Smooth muscle cell (in vitro differentiated cells): ENCODE measurements around the gene PPM1M. TPM values are rescaled to one million over a fixed set of nuclear protein-coding genes. Genes with fewer than 3 reads are reported as not detected.
A peak's percentile ranks its signal among the peaks of the same experiment; 100 is the strongest.
"Not testable (repeated sequence)": the region's sequence is repeated elsewhere in the genome, so short reads cannot be mapped to it uniquely, and the experiment has no call there.

Source experiments
- DNase-seq: peaks from one replicate; lab custom pipeline; 2025; ENCODE audit not compliant: unreplicated experiment; lab: John Stamatoyannopoulos, UW
- H2AFZ ChIP-seq: fragments of 200-600 bp; sonication (generic); 2 replicates; pipeline ENCODE4 v1.6.0; 2016; ENCODE audit warnings: antibody characterized with exemption, low read depth, mild to moderate bottlenecking
- H3F3A ChIP-seq: fragments of 200-600 bp; sonication (generic); 2 replicates; pipeline ENCODE4 v1.6.0; 2017; ENCODE audit warnings: antibody characterized with exemption, low read depth
- H3K27ac ChIP-seq: fragments of 200-600 bp; sonication (generic); 2 replicates; pipeline ENCODE4 v1.5.1; 2016; ENCODE audit warnings: low read depth, mild to moderate bottlenecking
- H3K27me3 ChIP-seq: fragments of 200-600 bp; sonication (generic); 2 replicates; pipeline ENCODE4 v1.6.1; 2016; ENCODE audit warnings: low read depth, mild to moderate bottlenecking
- H3K36me3 ChIP-seq: fragments of 200-600 bp; sonication (generic); 2 replicates; pipeline ENCODE4 v1.5.1; 2016; ENCODE audit warnings: low read depth
- H3K4me1 ChIP-seq: fragments of 200-600 bp; sonication (generic); 2 replicates; pipeline ENCODE4 v1.5.1; 2016; ENCODE audit warnings: low read depth
- H3K4me2 ChIP-seq: fragments of 200-600 bp; sonication (generic); 2 replicates; pipeline ENCODE4 v1.6.0; 2016; ENCODE audit warnings: mild to moderate bottlenecking
- H3K4me3 ChIP-seq: fragments of 200-600 bp; sonication (generic); 2 replicates; pipeline ENCODE4 v1.5.1; 2016; ENCODE audit warnings: mild to moderate bottlenecking
- H3K79me2 ChIP-seq: fragments of 200-600 bp; sonication (generic); 2 replicates; pipeline ENCODE4 v1.6.0; 2016; ENCODE audit warnings: low read depth, mild to moderate bottlenecking
- H3K9ac ChIP-seq: fragments of 200-600 bp; sonication (generic); 2 replicates; pipeline ENCODE4 v1.6.0; 2016; ENCODE audit warnings: low read depth
- H3K9me3 ChIP-seq: fragments of 200-600 bp; sonication (generic); replicated peaks from 2 replicates; pipeline ENCODE4 v1.5.1; 2016; ENCODE audit warnings: low read depth
- H4K20me1 ChIP-seq: fragments of 200-600 bp; sonication (generic); 2 replicates; pipeline ENCODE4 v1.6.0; 2016; ENCODE audit warnings: low read depth
- CTCF ChIP-seq: fragments of 200-600 bp; sonication (generic); IDR thresholded peaks from 2 replicates; pipeline ENCODE4 v1.5.1; 2017; ENCODE audit warnings: borderline replicate concordance, mild to moderate bottlenecking, antibody characterized with exemption; ENCODE audit not compliant: insufficient read depth, poor library complexity, severe bottlenecking
- WGBS: methylation state at CpG from one replicate; pipeline ENCODE4 v1.1.7; 2016; ENCODE audit warnings: low lambda C conversion rate; 5-methylcytosine and 5-hydroxymethylcytosine counted together
- polyA plus RNA-seq: library from polyadenylated mRNA; unstranded; fragments of >200 nt; fragmentation: Nextera tagmentation; extraction: Ambion mirVana; gene quantifications from 2 replicates; pipeline ENCODE4 v1.2.1, GENCODE V29; 2016
- total RNA-seq: library from RNA; depleted of rRNA; stranded (reverse); fragments of >200 nt; gene quantifications from 2 replicates; pipeline ENCODE4 v1.2.3, GENCODE V29; 2014

Gene PPM1M
- total and polyA plus RNA-seq, 2 experiments from 2014 or later = 7.0 to 11.0 TPM

GRCh38 chr3:52268036-52268435 is 22.5 kb downstream of the PPM1M start:
- H3K27me3 ChIP-seq = no peaks in the 10 kb centered on the region
- 96% methylated on average over 7 of the region's 7 CpGs for WGBS
- peak overlapping the region; percentile 46 for H3K27ac ChIP-seq
- no peak overlapping the region for H3K4me3 ChIP-seq
- peaks cover 40% of the 10 kb centered on the region for H3K36me3 ChIP-seq
- H3K79me2 ChIP-seq = peaks cover 94% of the 10 kb centered on the region
- peaks cover 4% of the 10 kb centered on the region for H3F3A ChIP-seq
- H3K9me3 ChIP-seq = no peaks in the 10 kb centered on the region
- peaks cover 93% of the 10 kb centered on the region for H4K20me1 ChIP-seq
- H2AFZ ChIP-seq = no peak overlapping the region
- H3K9ac ChIP-seq = no peak overlapping the region
- no peak overlapping the region for H3K4me2 ChIP-seq
- TF ChIP-seq CTCF = no peak
- H3K4me1 ChIP-seq = no peaks in the 10 kb centered on the region
- DNase-seq = no peak

- H3F3A ChIP-seq = peaks cover 4% of the 10 kb centered on the region
- H3K9ac ChIP-seq = no peak overlapping the region
- no peak overlapping the region for H2AFZ ChIP-seq
- H4K20me1 ChIP-seq = peaks cover 93% of the 10 kb centered on the region
- no peak overlapping the region for H3K27ac ChIP-seq
- no peak overlapping the region for H3K4me2 ChIP-seq
- no peak for DNase-seq
- no peaks in the 10 kb centered on the region for H3K27me3 ChIP-seq
- 96% methylated on average over 3 of the region's 3 CpGs for WGBS
- H3K4me1 ChIP-seq = no peaks in the 10 kb centered on the region
- H3K36me3 ChIP-seq = peaks cover 33% of the 10 kb centered on the region
- no peaks in the 10 kb centered on the region for H3K9me3 ChIP-seq
- H3K4me3 ChIP-seq = no peak overlapping the region
- no peak for TF ChIP-seq CTCF
- H3K79me2 ChIP-seq = peaks cover 95% of the 10 kb centered on the region
Measured at GRCh38 chr3:52269776-52270175, 24.2 kb downstream of the PPM1M start.

GRCh38 chr3:52270252-52270754 is 24.7 kb downstream of the PPM1M start:
- 91% methylated on average over 9 of the region's 9 CpGs for WGBS
- Histone ChIP-seq H2AFZ (no peak overlapping the region), H3K9ac (no peak overlapping the region), H3K4me3 (no peak overlapping the region), H3K4me1 (no peaks in the 10 kb centered on the region), H3K79me2 (peaks cover 98% of the 10 kb centered on the region), H3F3A (peaks cover 4% of the 10 kb centered on the region), H3K9me3 (no peaks in the 10 kb centered on the region), H4K20me1 (peaks cover 96% of the 10 kb centered on the region), H3K27me3 (no peaks in the 10 kb centered on the region), H3K36me3 (peaks cover 33% of the 10 kb centered on the region), H3K4me2 (no peak overlapping the region), H3K27ac (peak overlapping the region; percentile 9)
- DNase-seq = no peak
- no peak for TF ChIP-seq CTCF

GRCh38 chr3:52272172-52272571 is 26.6 kb downstream of the PPM1M start:
- not testable (repeated sequence) for DNase-seq, H3K9ac ChIP-seq, H3K4me2 ChIP-seq, H3K4me3 ChIP-seq, H3K9me3 ChIP-seq, H3K27ac ChIP-seq, H2AFZ ChIP-seq, H3K27me3 ChIP-seq, H3F3A ChIP-seq
- Histone ChIP-seq H3K36me3 (peaks cover 19% of the 10 kb centered on the region), H3K4me1 (peaks cover 18% of the 10 kb centered on the region), H4K20me1 (peaks cover 100% of the 10 kb centered on the region), H3K79me2 (peaks cover 100% of the 10 kb centered on the region)
- WGBS = 90% methylated on average over 9 of the region's 9 CpGs
